WTC11 (cell line): ENCODE measurements around the gene SETD4. TPM values are rescaled to one million over a fixed set of nuclear protein-coding genes. Genes with fewer than 3 reads are reported as not detected.
A peak's percentile ranks its signal among the peaks of the same experiment; 100 is the strongest.

Source experiments
- ATAC-seq: fragments of 200-7000 bp; cut with Tn5 transposase; 2 replicates; pipeline ENCODE4 v1.10.0; 2021; ENCODE audit warnings: mild to moderate bottlenecking, moderate library complexity
- CTCF ChIA-PET: fragments of 300-600 bp; sonication (Branson Sonifier 250); formaldehyde crosslinking; loops from one replicate; lab custom pipeline; 2021; ENCODE audit warnings: antibody characterized with exemption; lab: Charles Lee
- POLR2A ChIA-PET: fragments of 350-600 bp; sonication (Branson Sonifier 250); formaldehyde crosslinking; loops from one replicate; lab custom pipeline; 2021; ENCODE audit warnings: antibody characterized with exemption; lab: Charles Lee
- DNase-seq: peaks from one replicate; pipeline ENCODE4 v3.0.0; 2021; ENCODE audit warnings: low spot score
- H3K27ac Mint-ChIP-seq: 2 replicates; pipeline ENCODE4 v1.8.0; 2021; ENCODE audit warnings: mixed read lengths
- H3K27me3 Mint-ChIP-seq: 2 replicates; pipeline ENCODE4 v1.8.0; 2021; ENCODE audit warnings: low read depth, mild to moderate bottlenecking, moderate library complexity, mixed read lengths
- H3K36me3 Mint-ChIP-seq: 2 replicates; pipeline ENCODE4 v1.8.0; 2021; ENCODE audit warnings: mixed read lengths
- H3K4me1 Mint-ChIP-seq: 2 replicates; pipeline ENCODE4 v1.8.0; 2022; ENCODE audit warnings: mixed read lengths
- H3K4me3 Mint-ChIP-seq: 2 replicates; pipeline ENCODE4 v1.8.0; 2021; ENCODE audit warnings: mild to moderate bottlenecking, moderate library complexity, mixed read lengths
- H3K9me3 Mint-ChIP-seq: 2 replicates; pipeline ENCODE4 v1.8.0; 2021; ENCODE audit warnings: mixed read lengths
- AFF4 ChIP-seq: sonication (generic); formaldehyde crosslinking; IDR thresholded peaks from 2 replicates; pipeline ENCODE4 v1.8.1; 2023; ENCODE audit warnings: mild to moderate bottlenecking, missing genetic modification reagents, borderline replicate concordance
- ATF1 ChIP-seq: sonication (generic); formaldehyde crosslinking; IDR thresholded peaks from 2 replicates; pipeline ENCODE4 v1.8.1; 2023; ENCODE audit warnings: mild to moderate bottlenecking, moderate library complexity, missing genetic modification reagents
- CREB1 ChIP-seq: sonication (generic); formaldehyde crosslinking; IDR thresholded peaks from 2 replicates; pipeline ENCODE4 v1.8.0; 2023; ENCODE audit warnings: mild to moderate bottlenecking, missing genetic modification reagents
- ETV6 ChIP-seq: sonication (generic); formaldehyde crosslinking; IDR thresholded peaks from 2 replicates; pipeline ENCODE4 v1.8.1; 2022; ENCODE audit warnings: mild to moderate bottlenecking, missing genetic modification reagents
- FOXP1 ChIP-seq: sonication (generic); formaldehyde crosslinking; IDR thresholded peaks from 2 replicates; pipeline ENCODE4 v1.8.0; 2022; ENCODE audit warnings: missing genetic modification reagents, mild to moderate bottlenecking, moderate library complexity, borderline replicate concordance
- GABPB1 ChIP-seq: sonication (generic); formaldehyde crosslinking; IDR thresholded peaks from 2 replicates; pipeline ENCODE4 v1.8.1; 2023; ENCODE audit warnings: mild to moderate bottlenecking, missing genetic modification reagents
- GRHL2 ChIP-seq: fragments of 250-450 bp; sonication (Bioruptor Pico); IDR thresholded peaks from 2 replicates; pipeline ENCODE4 v1.8.0; 2022; ENCODE audit warnings: mild to moderate bottlenecking, moderate library complexity; ENCODE audit not compliant: insufficient replicate concordance, severe bottlenecking
- IRF1 ChIP-seq: sonication (generic); formaldehyde crosslinking; IDR thresholded peaks from 2 replicates; pipeline ENCODE4 v1.8.0; 2023; ENCODE audit warnings: missing genetic modification reagents
- JAZF1 ChIP-seq: fragments of 250-450 bp; sonication (Bioruptor Pico); IDR thresholded peaks from 2 replicates; pipeline ENCODE4 v1.9.0; 2021; ENCODE audit warnings: moderate library complexity, mild to moderate bottlenecking, inconsistent platforms
- KAT7 ChIP-seq: sonication (generic); formaldehyde crosslinking; IDR thresholded peaks from 2 replicates; pipeline ENCODE4 v1.8.1; 2023; ENCODE audit warnings: missing genetic modification reagents, mild to moderate bottlenecking, borderline replicate concordance
- MXD4 ChIP-seq: fragments of 250-450 bp; sonication (Bioruptor Pico); IDR thresholded peaks from 2 replicates; pipeline ENCODE4 v1.8.0; 2021; ENCODE audit warnings: mild to moderate bottlenecking, moderate library complexity, borderline replicate concordance
- PRDM15 ChIP-seq: sonication (generic); formaldehyde crosslinking; IDR thresholded peaks from 2 replicates; pipeline ENCODE4 v1.8.0; 2022; ENCODE audit warnings: missing genetic modification reagents
- PRRX2 ChIP-seq: fragments of 250-450 bp; sonication (Bioruptor Pico); IDR thresholded peaks from 2 replicates; pipeline ENCODE4 v1.8.0; 2021; ENCODE audit warnings: mild to moderate bottlenecking
- TEAD1 ChIP-seq: sonication (generic); formaldehyde crosslinking; IDR thresholded peaks from 2 replicates; pipeline ENCODE4 v1.8.0; 2022; ENCODE audit warnings: mild to moderate bottlenecking, missing genetic modification reagents
- USF2 ChIP-seq: sonication (generic); formaldehyde crosslinking; IDR thresholded peaks from 2 replicates; pipeline ENCODE4 v1.8.1; 2023; ENCODE audit warnings: mild to moderate bottlenecking, missing genetic modification reagents, moderate library complexity
- ZNF138 ChIP-seq: sonication (generic); formaldehyde crosslinking; conservative IDR thresholded peaks from 2 replicates; pipeline ENCODE4 v1.8.1; 2022; ENCODE audit warnings: mild to moderate bottlenecking, moderate library complexity, missing genetic modification reagents
- ZNF317 ChIP-seq: sonication (generic); formaldehyde crosslinking; IDR thresholded peaks from 2 replicates; pipeline ENCODE4 v1.8.1; 2023; ENCODE audit warnings: low read depth, mild to moderate bottlenecking, moderate library complexity, missing genetic modification reagents, borderline replicate concordance
- ZNF671 ChIP-seq: fragments of 250-450 bp; sonication (Bioruptor Pico); IDR thresholded peaks from 2 replicates; pipeline ENCODE4 v1.8.0; 2021; ENCODE audit warnings: mild to moderate bottlenecking
- total RNA-seq: library from RNA; stranded (reverse); gene quantifications from 3 replicates; pipeline ENCODE4 v1.2.3, GENCODE V29; 2021
- TF ChIP-seq, protein P1 (sequence below): fragments of 250-450 bp; sonication (Bioruptor Pico); IDR thresholded peaks from 2 replicates; pipeline ENCODE4 v1.8.0; 2021; ENCODE audit warnings: mild to moderate bottlenecking
- TF ChIP-seq, protein P2 (sequence below): fragments of 250-450 bp; sonication (Bioruptor Pico); IDR thresholded peaks from 2 replicates; pipeline ENCODE4 v1.9.0; 2021; ENCODE audit warnings: moderate library complexity, mild to moderate bottlenecking, inconsistent platforms, borderline replicate concordance
- TF ChIP-seq, protein P3 (sequence below): fragments of 250-450 bp; sonication (Bioruptor Pico); IDR thresholded peaks from 2 replicates; pipeline ENCODE4 v1.9.0; 2021; ENCODE audit warnings: mild to moderate bottlenecking

Gene SETD4
- total RNA-seq, 1 experiment from 2014 or later = 64.8 TPM

- peaks cover 52% of the 10 kb centered on the region for H3K4me1 Mint-ChIP-seq
- ChIA-PET POLR2A (interaction anchor here (0.6 to 1.7 kb wide), 3 partner anchors 10 to 48 kb away, joined by 5 to 8 read pairs (median 5); partner anchors contain the start of gene SETD4), CTCF (interaction anchor here (0.8 to 2.4 kb wide), 7 partner anchors 10 to 49 kb away, joined by 3 to 20 read pairs (median 7); partner anchors contain the start of gene SETD4)
- DNase-seq (peak; percentile 82), ATAC-seq (peak; percentile 98)
- H3K9me3 Mint-ChIP-seq = peaks cover 23% of the 10 kb centered on the region
- peak within 1 kb of the TSS; percentile 86 for H3K4me3 Mint-ChIP-seq
- H3K27me3 Mint-ChIP-seq = peaks cover 14% of the 10 kb centered on the region
- H3K36me3 Mint-ChIP-seq = peaks cover 55% of the 10 kb centered on the region
- H3K27ac Mint-ChIP-seq = peak within 1 kb of the TSS; percentile 48
- peak; percentile 68; the same call in 1 of the 2 replicates for TF ChIP-seq KAT7 (CRISPR knock-in tag)
- TF ChIP-seq JAZF1 (CRISPR knock-in tag) = no peak
- TF ChIP-seq ZNF671 (CRISPR knock-in tag) = no peak
- no peak for TF ChIP-seq PRRX2
- TF ChIP-seq GRHL2 (CRISPR knock-in tag) = no peak
- peak; percentile 72; the same call in 1 of the 2 replicates for TF ChIP-seq TEAD1 (CRISPR knock-in tag)
- TF ChIP-seq FOXP1 = peak; percentile 91
- TF ChIP-seq, protein P1, sequence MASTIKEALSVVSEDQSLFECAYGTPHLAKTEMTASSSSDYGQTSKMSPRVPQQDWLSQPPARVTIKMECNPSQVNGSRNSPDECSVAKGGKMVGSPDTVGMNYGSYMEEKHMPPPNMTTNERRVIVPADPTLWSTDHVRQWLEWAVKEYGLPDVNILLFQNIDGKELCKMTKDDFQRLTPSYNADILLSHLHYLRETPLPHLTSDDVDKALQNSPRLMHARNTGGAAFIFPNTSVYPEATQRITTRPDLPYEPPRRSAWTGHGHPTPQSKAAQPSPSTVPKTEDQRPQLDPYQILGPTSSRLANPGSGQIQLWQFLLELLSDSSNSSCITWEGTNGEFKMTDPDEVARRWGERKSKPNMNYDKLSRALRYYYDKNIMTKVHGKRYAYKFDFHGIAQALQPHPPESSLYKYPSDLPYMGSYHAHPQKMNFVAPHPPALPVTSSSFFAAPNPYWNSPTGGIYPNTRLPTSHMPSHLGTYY (CRISPR knock-in tag) = no peak
- TF ChIP-seq, protein P2, sequence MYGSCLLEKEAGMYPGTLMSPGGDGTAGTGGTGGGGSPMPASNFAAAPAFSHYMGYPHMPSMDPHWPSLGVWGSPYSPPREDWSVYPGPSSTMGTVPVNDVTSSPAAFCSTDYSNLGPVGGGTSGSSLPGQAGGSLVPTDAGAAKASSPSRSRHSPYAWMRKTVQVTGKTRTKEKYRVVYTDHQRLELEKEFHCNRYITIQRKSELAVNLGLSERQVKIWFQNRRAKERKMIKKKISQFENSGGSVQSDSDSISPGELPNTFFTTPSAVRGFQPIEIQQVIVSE (CRISPR knock-in tag) = no peak
- peak; percentile 42 for TF ChIP-seq CREB1 (CRISPR knock-in tag)
- peak; percentile 93 for TF ChIP-seq USF2 (CRISPR knock-in tag)
- TF ChIP-seq AFF4 = peak; percentile 72; the same call in 1 of the 2 replicates
- 0 out of 2 replicates have a peak, but pooled peaks have one; percentile 29 for TF ChIP-seq PRDM15 (CRISPR knock-in tag)
- TF ChIP-seq IRF1 (CRISPR knock-in tag) = peak; percentile 75; the same call in 1 of the 2 replicates
- TF ChIP-seq ATF1 (CRISPR knock-in tag) = peak; percentile 58; the same call in 1 of the 2 replicates
- peak; percentile 75; the same call in 1 of the 2 replicates for TF ChIP-seq ZNF138 (CRISPR knock-in tag)
- TF ChIP-seq, protein P3, sequence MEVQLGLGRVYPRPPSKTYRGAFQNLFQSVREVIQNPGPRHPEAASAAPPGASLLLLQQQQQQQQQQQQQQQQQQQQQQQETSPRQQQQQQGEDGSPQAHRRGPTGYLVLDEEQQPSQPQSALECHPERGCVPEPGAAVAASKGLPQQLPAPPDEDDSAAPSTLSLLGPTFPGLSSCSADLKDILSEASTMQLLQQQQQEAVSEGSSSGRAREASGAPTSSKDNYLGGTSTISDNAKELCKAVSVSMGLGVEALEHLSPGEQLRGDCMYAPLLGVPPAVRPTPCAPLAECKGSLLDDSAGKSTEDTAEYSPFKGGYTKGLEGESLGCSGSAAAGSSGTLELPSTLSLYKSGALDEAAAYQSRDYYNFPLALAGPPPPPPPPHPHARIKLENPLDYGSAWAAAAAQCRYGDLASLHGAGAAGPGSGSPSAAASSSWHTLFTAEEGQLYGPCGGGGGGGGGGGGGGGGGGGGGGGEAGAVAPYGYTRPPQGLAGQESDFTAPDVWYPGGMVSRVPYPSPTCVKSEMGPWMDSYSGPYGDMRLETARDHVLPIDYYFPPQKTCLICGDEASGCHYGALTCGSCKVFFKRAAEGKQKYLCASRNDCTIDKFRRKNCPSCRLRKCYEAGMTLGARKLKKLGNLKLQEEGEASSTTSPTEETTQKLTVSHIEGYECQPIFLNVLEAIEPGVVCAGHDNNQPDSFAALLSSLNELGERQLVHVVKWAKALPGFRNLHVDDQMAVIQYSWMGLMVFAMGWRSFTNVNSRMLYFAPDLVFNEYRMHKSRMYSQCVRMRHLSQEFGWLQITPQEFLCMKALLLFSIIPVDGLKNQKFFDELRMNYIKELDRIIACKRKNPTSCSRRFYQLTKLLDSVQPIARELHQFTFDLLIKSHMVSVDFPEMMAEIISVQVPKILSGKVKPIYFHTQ (CRISPR knock-in tag) = no peak
- TF ChIP-seq GABPB1 (CRISPR knock-in tag) = no peak
- TF ChIP-seq ZNF317 (CRISPR knock-in tag) = 0 out of 2 replicates have a peak, but pooled peaks have one; percentile 18
- TF ChIP-seq MXD4 (CRISPR knock-in tag) = no peak
- TF ChIP-seq ETV6 (CRISPR knock-in tag) = peak; percentile 57
These were observed 9.6 kb upstream of the SETD4 start, which contains the start of gene CBR1 for GRCh38 chr21:36069713-36070583. CBR1 (plus strand) TSS chr21:36070024; CDS start chr21:36070116, 92 bp downstream.
